Right lobe of liver (tissue), 6 donors: Measurements from ENCODE around the gene TMEM271. TPM values are rescaled to one million over a fixed set of nuclear protein-coding genes. Genes with fewer than 3 reads are reported as not detected.

Experiments used
- ATAC-seq, 4 donors: fragments of 200-7000 bp; cut with Tn5 transposase; one replicate each; pipeline ENCODE4 v1.9.1; 2020; ENCODE audit warnings: mild to moderate bottlenecking in 4 of 4, moderate library complexity in 4 of 4
- DNase-seq, 3 donors: peaks; one replicate each; pipeline ENCODE4 v3.0.0-alpha.2; 2020
- H3K27ac ChIP-seq, 3 donors: fragments of 200-600 bp; one replicate each; pipeline ENCODE4 v1.8.0; 2022
- H3K27me3 ChIP-seq, 2 donors: fragments of 200-600 bp; one replicate each; pipeline ENCODE4 v1.8.0; 2022
- H3K36me3 ChIP-seq, 4 donors: fragments of 200-600 bp; sonication (generic) in 1 of 4; one replicate each; pipeline versions ENCODE4 v1.5.1 to v1.8.0; 2017 to 2022; ENCODE audit warnings: control low read depth in 1 of 4
- H3K4me1 ChIP-seq, 4 donors: fragments of 200-600 bp; sonication (generic) in 1 of 4; one replicate each; pipeline versions ENCODE4 v1.5.1 to v1.8.0; 2017 to 2022; ENCODE audit warnings: control low read depth in 1 of 4
- H3K4me3 ChIP-seq, 3 donors: fragments of 200-600 bp; one replicate each; pipeline ENCODE4 v1.8.0; 2022
- H3K9me3 ChIP-seq, 4 donors: fragments of 200-600 bp; sonication (generic) in 1 of 4; one replicate each; pipeline versions ENCODE4 v1.5.1 to v1.8.0; 2017 to 2022; ENCODE audit warnings: control low read depth in 1 of 4
- CTCF ChIP-seq, 4 donors: fragments of 200-600 bp in 3 of 4; fragments of 450-650 bp in 1 of 4; IDR thresholded peaks; one replicate each; pipeline versions ENCODE4 v1.5.1 to v1.8.0; 2016 to 2022; ENCODE audit warnings: antibody characterized with exemption in 4 of 4, mild to moderate bottlenecking in 2 of 4
- POLR2A ChIP-seq: fragments of 450-650 bp; IDR thresholded peaks from one replicate; pipeline ENCODE4 v1.6.1; 2017; ENCODE audit warnings: antibody characterized with exemption, mild to moderate bottlenecking
- WGBS: methylation state at CpG from one replicate; pipeline ENCODE4 v1.1.6; 2018; ENCODE audit warnings: low coverage, low lambda C conversion rate; ENCODE audit not compliant: insufficient coverage; ENCODE audit errors: missing lambda C conversion rate; 5-methylcytosine and 5-hydroxymethylcytosine counted together
- intact Hi-C, 2 donors: fragments of 100-400 bp; cut with DNase I; formaldehyde crosslinking; loops; one replicate each; pipeline versions ENCODE4 v1.11.2 to v1.14.1; 2022
- long read RNA-seq: library from polyadenylated mRNA; unstranded; transcript quantifications from one replicate; pipeline ENCODE4 v2.0.0, GENCODE V29; 2019
- total RNA-seq, 6 experiments: library from RNA; depleted of rRNA in 2 of 6; stranded (reverse); fragments of >200 nt in 2 of 6; fragmentation: NEBNext Ultra II Directional in 3 of 6; extraction: Animal tissue kit (Norgen Biotek cat#: 25700) in 3 of 6; gene quantifications; one replicate each; pipeline versions ENCODE4 v1.1.0 to v1.2.4, GENCODE V29; 2016 to 2023
- donor health status: DM: no; HTN: yes; CAD: no.
- donor health status: DM: no; HTN: no; CAD: no.
- donor health status: DM: no; HTN: no; CAD: no.
- donor health status: DM: no; HTN: yes; CAD: no.
- donor health status: DM: no; HTN: yes; CAD: no.

TMEM271 gene
- not detected for total RNA-seq
- long read RNA-seq: 0 reads

- Histone ChIP-seq H3K4me3 (no peak within 1 kb of the TSS), H3K36me3 (no peaks in the 10 kb centered on the region), H3K27me3 (peaks cover 6 to 20% of the 10 kb centered on the region in 2 donors), H3K27ac (no peak within 1 kb of the TSS), H3K9me3 (no peaks in the 10 kb centered on the region), H3K4me1 (no peaks in the 10 kb centered on the region)
- intact Hi-C loops: no loop called here
- TF ChIP-seq CTCF (IDR thresholded peaks at IDR 0.05) (no peak), POLR2A (no peak)
- DNase-seq (no peak), ATAC-seq (no peak)
- WGBS: 1% methylated on average over 16 of the region's 60 CpGs
Measured at GRCh38 chr4:576245-576821, at the start of gene TMEM271. Gene TMEM271, minus strand, starts transcription at chr4:576295. Its CDS starts 233 bp downstream, at chr4:576062.

GRCh38 chr4:625631-626161 is 49.6 kb upstream of the TMEM271 start:
- intact Hi-C loops: no loop called here
- DNase-seq (peak in 1 of 3 donors; percentile 48), ATAC-seq (no peak)
- H3K4me1 ChIP-seq: no peaks in the 10 kb centered on the region
- H3K27me3 ChIP-seq: no peaks in the 10 kb centered on the region
- TF ChIP-seq CTCF (IDR thresholded peaks at IDR 0.05): no peak
- no peak for TF ChIP-seq POLR2A
- no peak overlapping the region for H3K27ac ChIP-seq
- WGBS: 94% methylated on average over 12 of the region's 39 CpGs
- H3K4me3 ChIP-seq: no peak overlapping the region
- H3K9me3 ChIP-seq: no peaks in the 10 kb centered on the region
- no peaks in the 10 kb centered on the region for H3K36me3 ChIP-seq

GRCh38 chr4:624705-625590 is 48.9 kb upstream of the TMEM271 start, which contains the start of gene PDE6B:
Gene PDE6B, plus strand, starts transcription at chr4:625573. Its CDS starts 54 bp downstream, at chr4:625627.
- WGBS: 74% methylated on average over 3 of the region's 21 CpGs
- H3K36me3 ChIP-seq: no peaks in the 10 kb centered on the region
- intact Hi-C loops: no loop called here
- no peak within 1 kb of the TSS for H3K4me3 ChIP-seq
- H3K27ac ChIP-seq: no peak within 1 kb of the TSS
- TF ChIP-seq POLR2A (no peak), CTCF (IDR thresholded peaks at IDR 0.05) (no peak)
- no peaks in the 10 kb centered on the region for H3K27me3 ChIP-seq
- DNase-seq (peak in 2 of 3 donors; percentile 24 to 29), ATAC-seq (no peak)
- H3K9me3 ChIP-seq: no peaks in the 10 kb centered on the region
- H3K4me1 ChIP-seq: no peaks in the 10 kb centered on the region

- intact Hi-C loops: no loop called here
- DNase-seq (peak in 2 of 3 donors; percentile 28 to 42), ATAC-seq (no peak)
- Histone ChIP-seq H3K36me3 (no peaks in the 10 kb centered on the region), H3K4me1 (no peaks in the 10 kb centered on the region), H3K27me3 (no peaks in the 10 kb centered on the region), H3K9me3 (no peaks in the 10 kb centered on the region), H3K27ac (no peak overlapping the region), H3K4me3 (no peak overlapping the region)
- 53% methylated on average over 13 of the region's 29 CpGs for WGBS
- no peak for TF ChIP-seq CTCF (IDR thresholded peaks at IDR 0.05)
Measured at GRCh38 chr4:623914-624566, 47.9 kb upstream of the TMEM271 start.
